K562 (cell line): ENCODE data around the gene HPSE2. TPM values are rescaled to one million over a fixed set of nuclear protein-coding genes. Genes with fewer than 3 reads are reported as not detected.

Source experiments
- BACH1 ChIP-seq: fragments of 200-800 bp; sonication (Bioruptor generic); IDR thresholded peaks from 2 replicates; pipeline ENCODE4 v1.6.1; 2016; ENCODE audit warnings: missing genetic modification characterization, missing compliant biosample characterization
- CREBBP ChIP-seq: IDR thresholded peaks from one replicate; pipeline ENCODE4 v1.6.1; 2012; ENCODE audit warnings: low read depth, mild to moderate bottlenecking, control low read depth, inconsistent platforms, low read length
- EHMT2 ChIP-seq: fragments of 450-650 bp; IDR thresholded peaks from 2 replicates; pipeline ENCODE4 v1.6.1; 2018; ENCODE audit warnings: antibody characterized with exemption
- HDGF ChIP-seq: fragments of 450-650 bp; IDR thresholded peaks from 2 replicates; pipeline ENCODE4 v1.6.1; 2016
- HIVEP1 ChIP-seq: fragments of 250-450 bp; sonication (Bioruptor Pico); IDR thresholded peaks from 2 replicates; pipeline ENCODE4 v1.4.0; 2020; ENCODE audit warnings: mild to moderate bottlenecking
- HNRNPK ChIP-seq: fragments of 200-400 bp; formaldehyde crosslinking; IDR thresholded peaks from one replicate; pipeline ENCODE4 v1.6.1; 2018; ENCODE audit warnings: mild to moderate bottlenecking, low read depth, low read length; ENCODE audit not compliant: poor library complexity, severe bottlenecking
- KDM5B ChIP-seq: fragments of 200-600 bp; sonication (generic); IDR thresholded peaks from 2 replicates; pipeline ENCODE4 v1.6.1; 2012; ENCODE audit warnings: low read depth, mild to moderate bottlenecking, moderate library complexity, low read length, control low read depth, inconsistent platforms; ENCODE audit not compliant: insufficient replicate concordance
- KHSRP ChIP-seq: fragments of 450-650 bp; IDR thresholded peaks from 2 replicates; pipeline ENCODE4 v1.6.1; 2017
- KLF1 ChIP-seq: fragments of 450-650 bp; IDR thresholded peaks from 2 replicates; pipeline ENCODE4 v1.6.1; 2016; ENCODE audit warnings: missing genetic modification characterization, missing compliant biosample characterization
- KLF16 ChIP-seq: IDR thresholded peaks from 2 replicates; pipeline ENCODE4 v1.6.1; 2016; ENCODE audit warnings: antibody characterized with exemption
- MAZ ChIP-seq, 2 experiments: fragments of 450-650 bp in 1 of 2; sonication (generic) in 1 of 2; formaldehyde crosslinking; IDR thresholded peaks in 1 of 2; conservative IDR thresholded peaks in 1 of 2; 2 replicates each; pipeline versions ENCODE4 v1.4.0 to v1.5.0; 2020; ENCODE audit warnings: mild to moderate bottlenecking in 1 of 2, missing genetic modification reagents in 1 of 2
- MEF2A ChIP-seq: IDR thresholded peaks from 2 replicates; pipeline ENCODE4 v1.6.1; 2011; ENCODE audit warnings: low read depth, mild to moderate bottlenecking, low read length, moderate library complexity; ENCODE audit not compliant: control insufficient read depth
- MXI1 ChIP-seq: IDR thresholded peaks from 2 replicates; pipeline ENCODE4 v1.6.1; 2011; ENCODE audit warnings: low read depth, mild to moderate bottlenecking, improper control_type of control experiment, low read length
- PHTF2 ChIP-seq: fragments of 250-450 bp; sonication (Bioruptor Pico); IDR thresholded peaks from 2 replicates; pipeline ENCODE4 v1.5.0; 2021; ENCODE audit warnings: mild to moderate bottlenecking
- PRMT5 ChIP-seq: sonication (generic); formaldehyde crosslinking; IDR thresholded peaks from 2 replicates; pipeline ENCODE4 v1.5.0; 2020; ENCODE audit warnings: missing genetic modification reagents
- SLC30A9 ChIP-seq: fragments of 250-450 bp; sonication (Bioruptor Pico); IDR thresholded peaks from 2 replicates; pipeline ENCODE4 v1.8.0; 2022; ENCODE audit warnings: mild to moderate bottlenecking, moderate library complexity
- SMARCA5 ChIP-seq: fragments of 450-650 bp; IDR thresholded peaks from 2 replicates; pipeline ENCODE4 v1.6.1; 2016
- STAG1 ChIP-seq: sonication (generic); formaldehyde crosslinking; IDR thresholded peaks from 2 replicates; pipeline ENCODE4 v1.5.0; 2020; ENCODE audit warnings: missing genetic modification reagents, borderline replicate concordance
- TCF7L2 ChIP-seq: fragments of 150-350 bp; IDR thresholded peaks from 2 replicates; pipeline ENCODE4 v1.6.1; 2016; ENCODE audit warnings: low read depth, mild to moderate bottlenecking, low read length, moderate library complexity
- TOE1 ChIP-seq, 2 experiments: fragments of 450-650 bp in 1 of 2; sonication (generic) in 1 of 2; formaldehyde crosslinking in 1 of 2; IDR thresholded peaks; 2 replicates each; pipeline versions ENCODE4 v1.7.1 to v1.8.0; 2016 to 2022; ENCODE audit warnings: borderline replicate concordance in 2 of 2, mild to moderate bottlenecking in 2 of 2, antibody characterized with exemption in 1 of 2, inconsistent platforms in 1 of 2, low read depth in 1 of 2, missing genetic modification reagents in 1 of 2, moderate library complexity in 1 of 2
- ZBTB8A ChIP-seq: fragments of 450-650 bp; IDR thresholded peaks from 2 replicates; pipeline ENCODE4 v1.6.1; 2018; ENCODE audit warnings: mild to moderate bottlenecking, moderate library complexity; ENCODE audit not compliant: partially characterized antibody
- ZFP1 ChIP-seq: fragments of 450-650 bp; formaldehyde crosslinking; IDR thresholded peaks from 2 replicates; pipeline ENCODE4 v1.4.0; 2020; ENCODE audit warnings: mild to moderate bottlenecking, mixed read lengths
- ZKSCAN3 ChIP-seq: fragments of 250-450 bp; sonication (Bioruptor Pico); IDR thresholded peaks from 2 replicates; pipeline ENCODE4 v1.4.0; 2020
- ZNF316 ChIP-seq: fragments of 450-650 bp; IDR thresholded peaks from 2 replicates; pipeline ENCODE4 v1.6.1; 2016
- ZNF384 ChIP-seq: IDR thresholded peaks from 2 replicates; pipeline ENCODE4 v1.6.1; 2012; ENCODE audit warnings: low read depth, low read length, improper control_type of control experiment
- ZNF57 ChIP-seq: fragments of 450-650 bp; formaldehyde crosslinking; IDR thresholded peaks from 2 replicates; pipeline ENCODE4 v1.4.0; 2020; ENCODE audit warnings: mild to moderate bottlenecking, moderate library complexity
- ZNF583 ChIP-seq: fragments of 250-450 bp; sonication (Bioruptor Pico); IDR thresholded peaks from 2 replicates; pipeline ENCODE4 v1.4.0; 2020
- ZNF764 ChIP-seq: fragments of 250-450 bp; sonication (Bioruptor Pico); IDR thresholded peaks from 2 replicates; pipeline ENCODE4 v1.4.0; 2020; ENCODE audit warnings: low read depth, mild to moderate bottlenecking, moderate library complexity
- ZNF785 ChIP-seq: fragments of 250-450 bp; sonication (Bioruptor Pico); IDR thresholded peaks from 2 replicates; pipeline ENCODE4 v1.4.0; 2020; ENCODE audit warnings: mild to moderate bottlenecking
- polyA plus RNA-seq, 8 experiments: library from polyadenylated mRNA; depleted of rRNA in 4 of 8; stranded (reverse) in 5 of 8; unstranded in 3 of 8; fragments of >200 nt; fragmentation: Nextera tagmentation in 2 of 8; fragmentation: Illumina TruSeq in 1 of 8; extraction: Ambion mirVana in 2 of 8; extraction: Trizol in 1 of 8; gene quantifications; 2 replicates each; pipeline versions ENCODE4 v1.2.1 to v1.2.3, GENCODE V29; 2011 to 2014; ENCODE audit warnings: inconsistent platforms in 1 of 8, missing spikeins in 1 of 8
- total RNA-seq, 7 experiments: library from RNA; depleted of rRNA in 6 of 7; stranded (reverse); fragments of >200 nt in 6 of 7; fragmentation: Illumina TruSeq in 2 of 7; extraction: Trizol in 2 of 7; gene quantifications; 2 replicates each; pipeline versions ENCODE4 v1.2.1 to v1.2.3, GENCODE V29; 2011 to 2021; ENCODE audit warnings: low replicate concordance in 1 of 7
- TF ChIP-seq, protein P1 (sequence below): sonication (generic); formaldehyde crosslinking; IDR thresholded peaks from 2 replicates; pipeline ENCODE4 v1.8.0; 2023; ENCODE audit warnings: mild to moderate bottlenecking, missing genetic modification reagents
- TF ChIP-seq, protein P2 (sequence below): sonication (generic); formaldehyde crosslinking; IDR thresholded peaks from 2 replicates; pipeline ENCODE4 v1.8.0; 2022; ENCODE audit warnings: mild to moderate bottlenecking, low read depth, missing genetic modification reagents

Gene HPSE2
- total and polyA plus RNA-seq, 9 of the 15 experiments (the other 6 are each of a cell fraction or from before 2014, with no cell fraction given): 0.03 to 0.10 (median 0.04) TPM; not detected in 2

DNA sequence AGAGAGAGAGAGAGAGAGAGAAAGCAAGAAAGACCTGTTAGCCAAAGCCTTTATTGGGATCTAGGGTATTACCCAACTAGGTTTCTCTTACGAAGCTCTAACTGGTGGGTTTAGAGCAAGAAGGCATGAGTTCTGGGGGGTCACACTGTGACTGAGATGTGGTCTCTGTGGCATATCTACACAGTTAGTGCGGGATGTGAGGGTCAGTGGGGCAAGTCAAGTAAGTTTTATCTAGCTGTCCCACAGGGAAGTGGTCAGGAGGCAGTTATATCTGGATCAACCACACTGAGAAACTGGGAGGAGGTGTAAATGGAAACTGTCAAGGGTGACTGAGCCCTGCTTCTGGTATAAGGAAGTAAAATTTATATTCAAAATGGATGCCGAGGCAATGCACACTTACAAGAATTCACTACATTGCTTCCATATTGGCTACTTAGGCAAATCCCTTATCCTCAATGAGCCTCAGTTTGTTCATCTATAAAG is 457.3 kb downstream of the HPSE2 start (continued):
- TF ChIP-seq, protein P1, sequence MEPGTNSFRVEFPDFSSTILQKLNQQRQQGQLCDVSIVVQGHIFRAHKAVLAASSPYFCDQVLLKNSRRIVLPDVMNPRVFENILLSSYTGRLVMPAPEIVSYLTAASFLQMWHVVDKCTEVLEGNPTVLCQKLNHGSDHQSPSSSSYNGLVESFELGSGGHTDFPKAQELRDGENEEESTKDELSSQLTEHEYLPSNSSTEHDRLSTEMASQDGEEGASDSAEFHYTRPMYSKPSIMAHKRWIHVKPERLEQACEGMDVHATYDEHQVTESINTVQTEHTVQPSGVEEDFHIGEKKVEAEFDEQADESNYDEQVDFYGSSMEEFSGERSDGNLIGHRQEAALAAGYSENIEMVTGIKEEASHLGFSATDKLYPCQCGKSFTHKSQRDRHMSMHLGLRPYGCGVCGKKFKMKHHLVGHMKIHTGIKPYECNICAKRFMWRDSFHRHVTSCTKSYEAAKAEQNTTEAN: no peak
- TF ChIP-seq SLC30A9 (CRISPR knock-in tag) (no peak), TOE1 (IDR thresholded peaks at IDR 0.05; ENCODE audit: borderline replicate concordance) (peak; percentile 47; the same call in 1 of the 2 replicates), TOE1 (CRISPR knock-in tag; IDR thresholded peaks at IDR 0.05; ENCODE audit: borderline replicate concordance, low read depth) (no peak), ZNF316 (no peak), HIVEP1 (CRISPR knock-in tag) (no peak), ZBTB8A (no peak), ZNF57 (no peak), TCF7L2 (no peak), BACH1 (tag) (no peak), PRMT5 (CRISPR knock-in tag) (no peak), ZNF764 (CRISPR knock-in tag) (no peak), KLF1 (tag) (no peak), SMARCA5 (no peak), KLF16 (peak; percentile 93), ZNF384 (no peak), MEF2A (no peak), STAG1 (no peak), CREBBP (no peak), MAZ (CRISPR knock-in tag; conservative IDR thresholded peaks at IDR 0.05 in 1 of 2, IDR thresholded peaks at IDR 0.05 in 1 of 2) (no peak; a peak in 1 of 4 replicates), ZFP1 (CRISPR knock-in tag) (no peak), ZKSCAN3 (CRISPR knock-in tag) (no peak), MXI1 (no peak), HNRNPK (no peak), KDM5B (no peak), ZNF583 (CRISPR knock-in tag) (no peak), HDGF (no peak), EHMT2 (peak; percentile 72), PHTF2 (no peak), KHSRP (no peak), ZNF785 (no peak)
- TF ChIP-seq, protein P2, sequence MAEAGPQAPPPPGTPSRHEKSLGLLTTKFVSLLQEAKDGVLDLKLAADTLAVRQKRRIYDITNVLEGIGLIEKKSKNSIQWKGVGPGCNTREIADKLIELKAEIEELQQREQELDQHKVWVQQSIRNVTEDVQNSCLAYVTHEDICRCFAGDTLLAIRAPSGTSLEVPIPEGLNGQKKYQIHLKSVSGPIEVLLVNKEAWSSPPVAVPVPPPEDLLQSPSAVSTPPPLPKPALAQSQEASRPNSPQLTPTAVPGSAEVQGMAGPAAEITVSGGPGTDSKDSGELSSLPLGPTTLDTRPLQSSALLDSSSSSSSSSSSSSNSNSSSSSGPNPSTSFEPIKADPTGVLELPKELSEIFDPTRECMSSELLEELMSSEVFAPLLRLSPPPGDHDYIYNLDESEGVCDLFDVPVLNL (CRISPR knock-in tag): no peak
